ENCODE measurements around the gene AMPD3. TPM values are rescaled to one million over a fixed set of nuclear protein-coding genes. Genes with fewer than 3 reads are reported as not detected.

AMPD3 gene
- total and polyA plus RNA-seq, 7 donors, result 23.5 to 120 (median 67.7) TPM

DNA sequence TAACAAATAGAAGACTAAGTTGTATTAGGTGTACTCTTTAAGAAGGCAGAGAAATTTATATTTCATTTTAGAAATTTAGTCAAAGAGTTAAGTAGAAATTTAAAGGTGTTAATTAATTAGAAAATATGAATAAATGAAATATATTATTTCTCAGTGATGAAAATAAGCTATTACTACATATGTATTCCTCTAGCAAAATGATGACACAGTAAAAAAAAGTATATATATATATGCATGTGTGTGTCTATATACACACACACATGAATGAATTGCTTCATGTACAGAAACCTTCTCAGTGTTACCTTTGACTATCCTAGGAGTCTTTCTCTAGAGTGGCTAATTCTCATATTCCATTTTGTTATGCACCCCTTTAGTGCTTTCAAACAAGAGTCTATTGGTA lies 78.3 kb downstream of the AMPD3 start:
- Histone ChIP-seq H3K4me1 (no peaks in the 10 kb centered on the region), H3K9me3 (no peaks in the 10 kb centered on the region), H3K36me3 (ENCODE audit: insufficient read depth in 1 of 2, low read depth in 1 of 2) (peaks cover 6 to 52% of the 10 kb centered on the region in 2 donors), H3K4me3 (no peak overlapping the region), H3K27me3 (ENCODE audit: insufficient read depth in 3 of 3, low read length in 2 of 3) (no peaks in the 10 kb centered on the region), H3K27ac (no peak overlapping the region)
- TF ChIP-seq, protein P1, sequence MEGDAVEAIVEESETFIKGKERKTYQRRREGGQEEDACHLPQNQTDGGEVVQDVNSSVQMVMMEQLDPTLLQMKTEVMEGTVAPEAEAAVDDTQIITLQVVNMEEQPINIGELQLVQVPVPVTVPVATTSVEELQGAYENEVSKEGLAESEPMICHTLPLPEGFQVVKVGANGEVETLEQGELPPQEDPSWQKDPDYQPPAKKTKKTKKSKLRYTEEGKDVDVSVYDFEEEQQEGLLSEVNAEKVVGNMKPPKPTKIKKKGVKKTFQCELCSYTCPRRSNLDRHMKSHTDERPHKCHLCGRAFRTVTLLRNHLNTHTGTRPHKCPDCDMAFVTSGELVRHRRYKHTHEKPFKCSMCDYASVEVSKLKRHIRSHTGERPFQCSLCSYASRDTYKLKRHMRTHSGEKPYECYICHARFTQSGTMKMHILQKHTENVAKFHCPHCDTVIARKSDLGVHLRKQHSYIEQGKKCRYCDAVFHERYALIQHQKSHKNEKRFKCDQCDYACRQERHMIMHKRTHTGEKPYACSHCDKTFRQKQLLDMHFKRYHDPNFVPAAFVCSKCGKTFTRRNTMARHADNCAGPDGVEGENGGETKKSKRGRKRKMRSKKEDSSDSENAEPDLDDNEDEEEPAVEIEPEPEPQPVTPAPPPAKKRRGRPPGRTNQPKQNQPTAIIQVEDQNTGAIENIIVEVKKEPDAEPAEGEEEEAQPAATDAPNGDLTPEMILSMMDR (IDR thresholded peaks at IDR 0.05), result no peak
- no peak for DNase-seq
- no peak for ATAC-seq
- intact Hi-C loops (cut with DNase I), result no loop called here

DNA sequence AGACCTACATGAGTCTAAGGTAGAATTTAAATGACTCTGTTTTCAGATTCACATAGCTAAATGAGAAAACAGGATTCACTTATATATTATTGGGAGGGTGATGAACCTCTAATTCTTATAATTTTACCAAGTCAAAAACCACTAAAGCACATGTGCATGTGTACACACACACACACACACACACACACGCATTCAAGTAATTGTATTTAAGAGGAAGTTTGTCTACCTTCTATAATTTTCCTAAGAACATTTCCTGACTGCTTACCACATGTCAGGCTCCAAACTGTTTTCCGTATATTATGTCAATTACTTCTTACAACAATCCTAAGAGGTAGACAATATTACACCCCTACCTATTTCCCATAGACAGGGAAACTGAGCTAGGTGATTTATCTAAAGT lies 79.3 kb downstream of the AMPD3 start:
- TF ChIP-seq, protein P1 (IDR thresholded peaks at IDR 0.05), result no peak
- Histone ChIP-seq H3K4me3 (no peak overlapping the region), H3K27me3 (ENCODE audit: insufficient read depth in 3 of 3, low read length in 2 of 3) (no peaks in the 10 kb centered on the region), H3K4me1 (peaks cover 10% of the 10 kb centered on the region), H3K36me3 (ENCODE audit: insufficient read depth in 1 of 2, low read depth in 1 of 2) (peaks cover 4 to 42% of the 10 kb centered on the region in 2 donors), H3K27ac (no peak overlapping the region), H3K9me3 (no peaks in the 10 kb centered on the region)
- intact Hi-C loops (cut with DNase I), result no loop called here
- no peak for DNase-seq
- 74 to 85% (median 79%) methylated on average over 2 of the region's 2 CpGs for WGBS, 3 donors
- no peak for ATAC-seq

DNA sequence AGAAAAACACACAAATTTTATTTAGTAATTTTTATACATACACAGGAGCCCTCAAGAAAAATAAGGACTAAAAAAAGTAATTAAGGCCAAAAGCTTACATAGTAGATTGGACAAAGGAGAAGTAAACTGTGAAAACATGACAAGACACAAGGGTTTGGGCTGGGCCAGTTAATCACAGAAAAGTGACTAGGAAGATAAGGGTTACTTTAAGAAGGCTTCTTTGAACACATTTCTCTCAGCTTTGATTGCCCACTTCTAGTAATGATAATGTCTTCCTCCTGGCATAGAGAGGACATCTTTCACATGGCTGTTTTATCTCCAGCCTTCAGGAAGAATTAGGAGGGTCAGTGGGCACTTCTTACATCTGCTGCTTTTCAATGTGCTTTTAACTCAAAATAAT lies 82.5 kb downstream of the AMPD3 start:
- H3K4me1 ChIP-seq, result peaks cover 19% of the 10 kb centered on the region
- ATAC-seq (no peak), DNase-seq (no peak)
- intact Hi-C loops (cut with DNase I), result no loop called here
- H3K27ac ChIP-seq, result no peak overlapping the region
- no peaks in the 10 kb centered on the region for H3K9me3 ChIP-seq
- peaks cover 4 to 13% of the 10 kb centered on the region in 2 donors for H3K36me3 ChIP-seq (ENCODE audit: insufficient read depth in 1 of 2, low read depth in 1 of 2)
- no peaks in the 10 kb centered on the region for H3K27me3 ChIP-seq (ENCODE audit: insufficient read depth in 3 of 3, low read length in 2 of 3)
- TF ChIP-seq, protein P1 (IDR thresholded peaks at IDR 0.05), result no peak
- H3K4me3 ChIP-seq, result no peak overlapping the region

DNA sequence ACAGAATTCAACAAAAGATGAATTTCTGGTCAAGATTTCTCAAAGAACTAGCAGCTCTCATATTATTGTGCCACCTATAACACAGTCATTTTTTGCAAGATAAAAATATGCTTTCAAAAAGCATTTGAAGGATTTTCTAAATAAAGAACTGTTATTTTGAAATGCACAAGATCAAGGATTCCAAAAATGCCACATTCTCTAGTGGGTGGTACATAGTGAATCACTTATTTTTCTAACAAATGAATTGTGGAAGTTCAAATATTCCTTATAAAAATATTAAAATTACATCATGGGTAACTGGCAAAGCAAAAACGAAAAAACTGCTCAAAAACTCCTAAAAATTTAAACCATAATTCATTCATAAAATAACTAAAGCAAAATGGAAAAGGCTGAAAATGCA lies 83.9 kb downstream of the AMPD3 start:
- H3K27me3 ChIP-seq (ENCODE audit: insufficient read depth in 3 of 3, low read length in 2 of 3), result no peaks in the 10 kb centered on the region
- 75 to 94% (median 78%) methylated on average over 1 of the region's 1 CpG for WGBS, 3 donors
- no peaks in the 10 kb centered on the region for H3K36me3 ChIP-seq (ENCODE audit: insufficient read depth in 1 of 2, low read depth in 1 of 2)
- TF ChIP-seq, protein P1 (IDR thresholded peaks at IDR 0.05), result no peak
- no peak overlapping the region for H3K4me3 ChIP-seq
- no peaks in the 10 kb centered on the region for H3K9me3 ChIP-seq
- DNase-seq (no peak), ATAC-seq (no peak)
- intact Hi-C loops (cut with DNase I), result no loop called here
- H3K4me1 ChIP-seq, result peaks cover 19% of the 10 kb centered on the region
- no peak overlapping the region for H3K27ac ChIP-seq

DNA sequence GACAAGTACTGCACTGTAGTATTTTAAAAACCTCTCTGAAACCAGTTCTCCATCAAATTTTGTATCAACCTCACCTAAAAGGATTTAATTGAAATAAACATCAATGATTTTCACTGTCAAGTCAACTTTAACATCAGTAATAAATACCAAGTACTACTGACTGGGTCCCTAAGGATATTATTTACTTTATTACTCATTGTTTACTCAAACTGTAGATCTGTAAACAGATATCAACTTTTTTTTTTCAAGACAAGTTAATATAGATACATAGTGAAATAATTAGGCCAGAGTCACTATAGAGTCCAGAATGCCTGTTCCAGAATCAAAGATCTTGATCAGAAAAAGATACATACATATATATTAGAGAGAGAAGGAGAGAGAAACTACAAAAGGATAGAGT lies 84.3 kb downstream of the AMPD3 start:
- Histone ChIP-seq H3K9me3 (no peaks in the 10 kb centered on the region), H3K4me3 (peak overlapping the region; percentile 82), H3K36me3 (ENCODE audit: insufficient read depth in 1 of 2, low read depth in 1 of 2) (no peaks in the 10 kb centered on the region), H3K4me1 (peaks cover 19% of the 10 kb centered on the region), H3K27me3 (ENCODE audit: insufficient read depth in 3 of 3, low read length in 2 of 3) (no peaks in the 10 kb centered on the region), H3K27ac (peak overlapping the region; percentile 90)
- TF ChIP-seq, protein P1 (IDR thresholded peaks at IDR 0.05), result no peak
- intact Hi-C loops (cut with DNase I), result no loop called here
- DNase-seq, result no peak
- no peak for ATAC-seq
